Hepatocyte (in vitro differentiated cells): ENCODE data around the gene HIP1. TPM values are rescaled to one million over a fixed set of nuclear protein-coding genes. Genes with fewer than 3 reads are reported as not detected.
A peak's percentile ranks its signal among the peaks of the same experiment; 100 is the strongest.
"Not testable (repeated sequence)": the region's sequence is repeated elsewhere in the genome, so short reads cannot be mapped to it uniquely, and the experiment has no call there.

ENCODE experiments used
- DNase-seq: peaks from one replicate; pipeline ENCODE4 v3.0.0-alpha.2; 2016; ENCODE audit warnings: low spot score
- H2AFZ ChIP-seq: fragments of 200-600 bp; sonication (generic); 2 replicates; pipeline ENCODE4 v1.6.0; 2016; ENCODE audit warnings: antibody characterized with exemption, mild to moderate bottlenecking
- H3K27ac ChIP-seq: fragments of 200-600 bp; sonication (generic); 2 replicates; pipeline ENCODE4 v1.5.1; 2016; ENCODE audit warnings: mild to moderate bottlenecking
- H3K27me3 ChIP-seq: fragments of 200-600 bp; sonication (generic); 2 replicates; pipeline ENCODE4 v1.6.1; 2016
- H3K36me3 ChIP-seq: fragments of 200-600 bp; sonication (generic); replicated peaks from 2 replicates; pipeline ENCODE4 v1.5.1; 2016; ENCODE audit warnings: low read depth; ENCODE audit not compliant: insufficient read depth
- H3K4me1 ChIP-seq: fragments of 200-600 bp; sonication (generic); 2 replicates; pipeline ENCODE4 v1.5.1; 2016; ENCODE audit warnings: mild to moderate bottlenecking, moderate library complexity; ENCODE audit not compliant: insufficient read depth
- H3K4me2 ChIP-seq: fragments of 200-600 bp; sonication (generic); 2 replicates; pipeline ENCODE4 v1.6.0; 2016
- H3K4me3 ChIP-seq: fragments of 200-600 bp; sonication (generic); 2 replicates; pipeline ENCODE4 v1.5.1; 2016; ENCODE audit warnings: mild to moderate bottlenecking
- H3K79me2 ChIP-seq: fragments of 200-600 bp; sonication (generic); 2 replicates; pipeline ENCODE4 v1.6.0; 2017; ENCODE audit warnings: mild to moderate bottlenecking
- H3K9me2 ChIP-seq: fragments of 200-600 bp; sonication (generic); replicated peaks from 2 replicates; pipeline ENCODE4 v1.6.0; 2017; ENCODE audit warnings: mild to moderate bottlenecking; ENCODE audit not compliant: insufficient read depth
- H3K9me3 ChIP-seq: fragments of 200-600 bp; sonication (generic); 2 replicates; pipeline ENCODE4 v1.5.1; 2016; ENCODE audit warnings: low read depth, mild to moderate bottlenecking
- H4K20me1 ChIP-seq: fragments of 200-600 bp; sonication (generic); 2 replicates; pipeline ENCODE4 v1.6.0; 2016; ENCODE audit warnings: mild to moderate bottlenecking; ENCODE audit not compliant: insufficient read depth, poor library complexity, severe bottlenecking
- WGBS: methylation state at CpG from one replicate; pipeline ENCODE4 v1.1.6; 2016; ENCODE audit warnings: low lambda C conversion rate; ENCODE audit errors: missing lambda C conversion rate; 5-methylcytosine and 5-hydroxymethylcytosine counted together
- polyA plus RNA-seq: library from polyadenylated mRNA; unstranded; fragments of >200 nt; fragmentation: Nextera tagmentation; extraction: Ambion mirVana; gene quantifications from 2 replicates; pipeline ENCODE4 v1.2.1, GENCODE V29; 2016
- small RNA-seq: library from RNA; depleted of rRNA; stranded (forward); fragments of <200 nt; gene quantifications from one replicate; pipeline ENCODE3, GENCODE V24; 2014
- total RNA-seq: library from RNA; depleted of rRNA; stranded (reverse); fragments of >200 nt; gene quantifications from 2 replicates; pipeline ENCODE4 v1.2.3, GENCODE V29; 2014

Gene HIP1
- total and polyA plus RNA-seq, 2 experiments from 2014 or later = 8.3 to 14.5 TPM

DNA sequence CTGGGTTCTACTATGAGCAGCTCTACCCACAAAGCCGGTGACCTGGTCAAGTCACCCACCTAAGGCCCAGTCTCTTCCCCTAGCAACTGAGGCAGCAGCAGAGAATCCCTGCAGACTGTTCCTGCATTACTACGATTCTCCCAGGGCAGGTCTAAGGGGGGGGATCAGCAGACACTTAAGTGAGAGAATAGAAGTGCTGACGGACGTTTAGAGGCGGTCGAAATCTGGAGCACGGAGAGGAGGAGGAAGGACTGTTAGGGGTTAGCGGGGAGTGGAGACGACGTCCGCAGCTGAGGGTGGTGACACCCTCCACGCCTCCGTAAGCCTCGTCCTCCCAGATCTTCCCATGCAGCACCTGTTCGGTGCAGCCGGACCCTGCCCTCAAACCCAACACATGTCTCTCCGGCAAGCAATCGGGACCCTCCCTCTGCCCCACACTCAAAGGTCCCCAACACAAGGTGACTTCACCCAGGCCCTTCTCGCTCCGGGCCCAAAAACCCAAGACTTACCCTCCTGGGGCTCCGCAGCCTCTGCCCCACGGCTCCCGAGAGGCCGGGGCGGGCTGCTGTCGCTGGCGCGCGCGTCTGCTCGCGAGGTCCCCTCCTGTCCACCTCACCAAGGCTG, 253.3 kb downstream of the HIP1 start:
- 1% methylated on average over 30 of the region's 32 CpGs for WGBS
- not testable (repeated sequence) for H2AFZ ChIP-seq, H3K4me1 ChIP-seq, H3K9me3 ChIP-seq, H4K20me1 ChIP-seq, H3K27me3 ChIP-seq, H3K9me2 ChIP-seq, H3K36me3 ChIP-seq
- H3K27ac ChIP-seq = peak overlapping the region; percentile 77
- peak overlapping the region; percentile 14 for H3K4me3 ChIP-seq
- H3K79me2 ChIP-seq = peaks cover 23% of the 10 kb centered on the region
- DNase-seq = peak; percentile 7
- peak overlapping the region; percentile 72 for H3K4me2 ChIP-seq

Small RNAs within 50 kb of the gene (small RNA-seq; reads per million reads assigned to genes)
- gene AC211429.1 (not detected), gene RF00019 (not detected)

Other genes starting within 250 kb of the HIP1 start
- gene SPDYE5, start 246.6 kb downstream of the HIP1 start, total RNA-seq = not detected in 2 replicates
- gene SPDYE5, start 246.6 kb downstream of the HIP1 start, polyA plus RNA-seq = 1.4 and 1.5 TPM in 2 replicates
- gene CCL26, start 33.3 kb upstream of the HIP1 start, total RNA-seq = 7.5 and 15.3 TPM in 2 replicates
- 7.3 and 8.7 TPM in 2 replicates for gene CCL26, start 33.3 kb upstream of the HIP1 start, polyA plus RNA-seq
- not detected in 2 replicates for gene CCL24, start 74.9 kb upstream of the HIP1 start, total RNA-seq
- gene CCL24, start 74.9 kb upstream of the HIP1 start, polyA plus RNA-seq = not detected in 2 replicates
- 57.6 and 61.1 TPM in 2 replicates for gene RHBDD2, start 140.1 kb upstream of the HIP1 start, total RNA-seq
- 177 and 178 TPM in 2 replicates for gene RHBDD2, start 140.1 kb upstream of the HIP1 start, polyA plus RNA-seq
- gene POR, start 176.2 kb upstream of the HIP1 start, total RNA-seq = 102 and 106 TPM in 2 replicates
- 212 and 220 TPM in 2 replicates for gene POR, start 176.2 kb upstream of the HIP1 start, polyA plus RNA-seq